HG03571 (cell line): ENCODE data around the gene CACNA1D.
A peak's percentile ranks its signal among the peaks of the same experiment; 100 is the strongest.

Source experiments
- ATAC-seq: cut with Tn5 transposase; IDR thresholded peaks from one replicate; pipeline ENCODE4 v1.9.1; 2021; ENCODE audit not compliant: unreplicated experiment

The CACNA1D gene

GRCh38 chr3:53837331-53837730, 342.9 kb downstream of the CACNA1D start:
- no peak for ATAC-seq

- ATAC-seq: no peak
Measured at GRCh38 chr3:53841296-53841695, 346.9 kb downstream of the CACNA1D start.

- ATAC-seq: no peak
Measured at GRCh38 chr3:53842436-53843194, 348.2 kb downstream of the CACNA1D start.

GRCh38 chr3:53843195-53844177, 349.1 kb downstream of the CACNA1D start:
- peak; percentile 50 for ATAC-seq

- ATAC-seq: no peak
Measured at GRCh38 chr3:53844262-53845102, 350.1 kb downstream of the CACNA1D start.

GRCh38 chr3:53845103-53845880, 350.9 kb downstream of the CACNA1D start:
- ATAC-seq: peak; percentile 17

DNA sequence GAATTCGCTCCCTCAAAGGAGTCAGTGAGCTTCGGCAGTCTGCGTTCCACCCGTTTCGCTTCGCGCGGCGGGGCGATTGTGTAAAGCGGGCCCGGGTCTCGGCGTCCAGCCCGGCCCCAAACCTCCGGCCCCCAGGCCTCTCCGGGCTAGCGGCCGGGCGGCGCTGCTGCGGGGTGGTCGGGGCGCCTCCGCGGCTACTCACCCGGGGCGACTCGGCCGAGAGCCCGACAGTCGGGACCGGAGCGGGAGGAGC, 351.4 kb downstream of the CACNA1D start:
- no peak for ATAC-seq

DNA sequence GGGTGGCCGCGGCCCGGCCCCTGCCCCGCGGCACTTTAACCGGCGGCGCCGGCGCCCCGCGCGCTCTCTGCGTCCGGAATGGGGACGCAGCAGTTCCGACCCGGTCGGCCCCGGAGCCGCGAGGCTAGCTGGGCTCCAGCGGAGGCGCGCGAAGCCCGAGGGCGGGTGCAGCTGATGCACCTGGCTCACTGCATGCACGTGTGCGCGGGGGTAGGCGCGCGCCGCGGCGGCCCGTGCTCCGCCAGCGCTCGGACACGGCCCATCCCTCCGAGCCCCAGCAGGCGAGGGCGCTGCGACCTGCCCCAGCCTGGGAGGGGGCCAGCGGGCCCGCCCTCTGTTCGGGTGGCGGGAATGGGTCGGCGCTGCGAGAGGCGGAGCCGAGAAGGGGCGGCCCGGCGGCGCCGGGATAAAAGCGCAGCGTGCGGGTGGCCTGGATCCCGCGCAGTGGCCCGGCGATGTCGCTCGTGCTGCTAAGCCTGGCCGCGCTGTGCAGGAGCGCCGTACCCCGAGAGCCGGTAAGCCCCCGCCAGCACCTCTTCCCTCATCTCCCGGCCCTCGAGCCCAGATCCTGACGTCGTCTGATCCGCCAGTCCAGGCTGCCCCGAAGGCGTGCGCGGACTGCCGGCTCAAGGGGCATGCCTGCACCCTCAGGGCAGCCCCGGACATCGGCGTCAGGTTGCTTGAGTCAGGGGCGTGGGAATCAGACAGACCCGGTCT, 351.9 kb downstream of the CACNA1D start, which contains the start of the genes CHDH and IL17RB:
Gene CHDH (minus strand): TSS at position 286 of the 717 bp plus-strand sequence. CDS start 22,411 bp downstream, outside the sequence.
Gene IL17RB (plus strand): TSS at position 435 of the 717 bp plus-strand sequence. CDS start 21 bp downstream, at position 456.
- ATAC-seq: peak; percentile 40

- no peak for ATAC-seq
Measured at GRCh38 chr3:53846851-53847155, 352.4 kb downstream of the CACNA1D start.

DNA sequence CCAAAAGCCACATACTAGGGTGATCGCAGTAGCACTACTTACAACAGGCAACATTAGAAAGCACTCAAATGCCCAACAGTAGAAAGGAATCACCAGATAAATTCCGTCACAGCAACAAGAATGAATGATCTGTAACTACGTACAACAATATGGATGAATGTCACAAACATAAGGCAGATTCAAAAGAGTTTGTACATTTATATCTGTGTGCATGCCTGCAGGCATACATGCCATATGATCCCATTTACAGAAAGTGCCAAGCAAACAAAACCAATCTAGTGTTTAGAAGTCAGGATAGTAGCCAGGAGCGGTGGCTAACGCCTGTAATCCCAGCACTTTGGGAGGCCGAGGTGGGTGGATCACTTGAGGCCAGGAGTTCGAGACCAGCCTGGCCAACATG, 355.5 kb downstream of the CACNA1D start:
- no peak for ATAC-seq

- ATAC-seq: no peak
Measured at GRCh38 chr3:53850895-53851294, 356.5 kb downstream of the CACNA1D start.

DNA sequence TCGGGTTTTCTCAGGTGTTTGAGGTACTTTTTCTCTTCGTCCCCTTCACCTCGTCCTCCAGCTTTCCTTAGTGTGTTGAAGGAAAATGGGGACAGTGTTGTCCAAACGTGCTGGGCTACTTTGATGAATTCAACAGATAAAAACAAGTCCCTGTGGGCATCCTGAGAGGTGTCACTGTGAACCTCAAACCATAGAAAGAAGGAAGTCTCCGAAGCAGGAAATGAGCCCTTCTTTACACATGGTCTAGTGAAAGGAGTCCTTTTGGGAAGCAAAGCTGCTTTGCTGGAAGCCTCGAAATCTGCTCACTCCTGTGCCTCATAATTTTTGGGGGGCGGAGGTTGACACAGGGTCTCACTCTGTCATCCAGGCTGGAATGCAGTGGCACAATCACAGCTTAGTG, 362.6 kb downstream of the CACNA1D start:
- peak; percentile 50 for ATAC-seq

GRCh38 chr3:53858096-53858741, 363.8 kb downstream of the CACNA1D start:
- no peak for ATAC-seq

- no peak for ATAC-seq
Measured at GRCh38 chr3:53859178-53859577, 364.8 kb downstream of the CACNA1D start.

- no peak for ATAC-seq
Measured at GRCh38 chr3:53860196-53860595, 365.8 kb downstream of the CACNA1D start.

DNA sequence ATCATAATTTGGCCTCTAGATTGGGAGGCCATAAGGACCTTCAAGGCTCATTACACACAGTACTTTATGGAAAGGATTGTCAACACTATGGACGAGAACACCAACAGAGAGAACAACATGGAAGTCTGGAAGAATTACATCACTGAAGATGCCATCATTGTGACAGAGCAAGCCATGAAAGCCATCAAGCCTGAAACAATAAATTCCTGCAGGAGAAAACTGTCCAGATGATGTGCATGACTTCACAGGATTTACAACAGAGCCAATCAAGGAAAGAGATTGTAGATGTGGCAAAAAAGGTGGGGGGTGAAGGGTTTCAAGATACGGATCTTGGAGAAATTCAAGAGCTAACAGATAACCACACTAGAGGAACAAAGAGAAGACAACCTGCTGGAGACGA, 367.8 kb downstream of the CACNA1D start:
- ATAC-seq: no peak

DNA sequence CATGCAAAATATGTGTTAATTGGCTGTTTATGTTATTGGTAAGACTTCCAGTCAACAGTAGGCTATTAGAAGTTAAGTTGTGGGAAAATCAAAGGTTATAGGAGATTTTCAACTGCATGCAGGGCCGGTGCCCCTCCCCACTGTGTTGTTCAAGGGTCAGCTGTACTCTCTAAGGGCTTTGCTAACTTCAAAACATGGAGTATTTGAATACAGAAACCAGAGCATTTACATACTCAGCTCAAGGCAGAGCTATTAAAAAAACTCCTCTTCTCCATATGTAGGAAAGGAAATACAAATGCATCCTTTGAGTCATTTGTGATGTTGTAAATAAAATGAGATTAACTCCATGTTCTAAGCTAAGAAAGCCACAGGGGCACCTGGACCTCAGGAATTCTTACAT, 368.7 kb downstream of the CACNA1D start:
- no peak for ATAC-seq
